Testis (tissue), 3 donors: ENCODE results near the gene ANXA6. TPM values are rescaled to one million over a fixed set of nuclear protein-coding genes. Genes with fewer than 3 reads are reported as not detected.

Experiments used
- DNase-seq: peaks from one replicate; pipeline ENCODE4 v3.0.0-alpha.2; 2019
- H3K27ac ChIP-seq, 2 donors: fragments of 200-600 bp; sonication (generic); one replicate each; pipeline ENCODE4 v1.5.1; 2019
- H3K27me3 ChIP-seq: fragments of 200-600 bp; sonication (generic); one replicate; pipeline ENCODE4 v1.5.1; 2019
- H3K36me3 ChIP-seq: fragments of 200-600 bp; sonication (generic); one replicate; pipeline ENCODE4 v1.5.1; 2017; ENCODE audit warnings: low read depth; ENCODE audit errors: missing control alignments
- H3K4me1 ChIP-seq: fragments of 200-600 bp; sonication (generic); one replicate; pipeline ENCODE4 v1.5.1; 2019
- H3K4me3 ChIP-seq, 2 donors: fragments of 200-600 bp; sonication (generic); one replicate each; pipeline ENCODE4 v1.5.1; 2017 to 2019
- H3K9me3 ChIP-seq: fragments of 200-600 bp; sonication (generic); one replicate; pipeline ENCODE4 v1.5.1; 2017
- CTCF ChIP-seq, 3 experiments: fragments of 450-650 bp in 2 of 3; fragments of 200-600 bp in 1 of 3; sonication (generic) in 1 of 3; IDR thresholded peaks; one replicate each; pipeline ENCODE4 v1.5.1; 2016 to 2019; ENCODE audit warnings: antibody characterized with exemption in 3 of 3, mild to moderate bottlenecking in 2 of 3, moderate library complexity in 1 of 3
- POLR2A ChIP-seq: fragments of 450-650 bp; IDR thresholded peaks from one replicate; pipeline ENCODE4 v1.6.1; 2017; ENCODE audit warnings: antibody characterized with exemption, mild to moderate bottlenecking, moderate library complexity
- WGBS, 2 donors: methylation state at CpG; one replicate each; pipeline ENCODE4 v1.1.5; 2018; 5-methylcytosine and 5-hydroxymethylcytosine counted together
- intact Hi-C: fragments of 100-400 bp; cut with DNase I; formaldehyde crosslinking; loops from one replicate; pipeline ENCODE4 v1.15.1; 2023; ENCODE audit warnings: low total_unique reads
- polyA plus RNA-seq: library from polyadenylated mRNA; stranded (reverse); fragments of 350-450 nt; fragmentation: Illumina TruSeq; extraction: RNeasy Lipid Tissue Mini Kit (QIAGEN cat#74804); gene quantifications from one replicate; pipeline ENCODE4 v1.2.3, GENCODE V29; 2014; ENCODE audit warnings: low read depth, low replicate concordance; ENCODE audit not compliant: insufficient read depth
- total RNA-seq, 2 donors: library from RNA; depleted of rRNA; stranded (reverse); fragments of >200 nt; gene quantifications; one replicate each; pipeline ENCODE4 v1.2.3, GENCODE V29; 2016

Gene ANXA6
- total and polyA plus RNA-seq, 3 donors from 2014 or later, result 116 to 180 (median 152) TPM

GRCh38 chr5:151151263-151151660, 6.3 kb downstream of the ANXA6 start:
- H3K9me3 ChIP-seq, result no peaks in the 10 kb centered on the region
- TF ChIP-seq POLR2A (no peak), CTCF (IDR thresholded peaks at IDR 0.05) (no peak)
- peaks cover 36% of the 10 kb centered on the region for H3K4me1 ChIP-seq
- WGBS, 2 donors, result 36 to 56% methylated on average over 2 of the region's 2 CpGs
- no peak for DNase-seq
- no peaks in the 10 kb centered on the region for H3K36me3 ChIP-seq
- no peaks in the 10 kb centered on the region for H3K27me3 ChIP-seq
- no peak overlapping the region for H3K4me3 ChIP-seq
- peak overlapping the region; percentile 12 to 84 for H3K27ac ChIP-seq
- intact Hi-C loops, result no loop called here

GRCh38 chr5:151150471-151151262, 6.9 kb downstream of the ANXA6 start:
- intact Hi-C loops, result no loop called here
- Histone ChIP-seq H3K9me3 (no peaks in the 10 kb centered on the region), H3K4me1 (peaks cover 30% of the 10 kb centered on the region), H3K27ac (peak overlapping the region; percentile 12 to 84), H3K27me3 (no peaks in the 10 kb centered on the region), H3K36me3 (no peaks in the 10 kb centered on the region), H3K4me3 (no peak overlapping the region)
- TF ChIP-seq POLR2A (no peak), CTCF (IDR thresholded peaks at IDR 0.05) (no peak)
- 28 to 67% methylated on average over 1 to 5 of the region's 5 CpGs for WGBS, 2 donors
- peak; percentile 69 for DNase-seq

- H3K27me3 ChIP-seq, result no peaks in the 10 kb centered on the region
- TF ChIP-seq CTCF (IDR thresholded peaks at IDR 0.05) (no peak), POLR2A (no peak)
- peaks cover 25% of the 10 kb centered on the region for H3K4me1 ChIP-seq
- H3K9me3 ChIP-seq, result no peaks in the 10 kb centered on the region
- no peaks in the 10 kb centered on the region for H3K36me3 ChIP-seq
- H3K4me3 ChIP-seq, result no peak overlapping the region
- no peak overlapping the region for H3K27ac ChIP-seq
- WGBS, 2 donors, result 70 to 84% methylated on average over 7 of the region's 7 CpGs
- no peak for DNase-seq
- intact Hi-C loops, result no loop called here
Observed at GRCh38 chr5:151148583-151148982, 9.0 kb downstream of the ANXA6 start.

- Histone ChIP-seq H3K27ac (no peak overlapping the region), H3K4me1 (peaks cover 29% of the 10 kb centered on the region)
- WGBS, 2 donors, result 98 to 100% methylated on average over 4 of the region's 4 CpGs
Observed at GRCh38 chr5:151147033-151147432, 10.5 kb downstream of the ANXA6 start.

More at GRCh38 chr5:151147033-151147432, 10.5 kb downstream of the ANXA6 start:
- TF ChIP-seq CTCF (IDR thresholded peaks at IDR 0.05) (no peak), POLR2A (no peak)
- intact Hi-C loops, result no loop called here
- Histone ChIP-seq H3K27me3 (no peaks in the 10 kb centered on the region), H3K36me3 (no peaks in the 10 kb centered on the region), H3K9me3 (no peaks in the 10 kb centered on the region), H3K4me3 (no peak overlapping the region)
- no peak for DNase-seq
